NCI-H187 treated with DMSO at 0.1 percent for 48 hours (cell line): ENCODE data around the gene SUGCT.
"Not testable (repeated sequence)": the region's sequence is repeated elsewhere in the genome, so short reads cannot be mapped to it uniquely, and the experiment has no call there.

Experiments used
- DNase-seq: peaks from one replicate; lab custom pipeline; 2025; lab: John Stamatoyannopoulos, UW

The SUGCT gene

DNA sequence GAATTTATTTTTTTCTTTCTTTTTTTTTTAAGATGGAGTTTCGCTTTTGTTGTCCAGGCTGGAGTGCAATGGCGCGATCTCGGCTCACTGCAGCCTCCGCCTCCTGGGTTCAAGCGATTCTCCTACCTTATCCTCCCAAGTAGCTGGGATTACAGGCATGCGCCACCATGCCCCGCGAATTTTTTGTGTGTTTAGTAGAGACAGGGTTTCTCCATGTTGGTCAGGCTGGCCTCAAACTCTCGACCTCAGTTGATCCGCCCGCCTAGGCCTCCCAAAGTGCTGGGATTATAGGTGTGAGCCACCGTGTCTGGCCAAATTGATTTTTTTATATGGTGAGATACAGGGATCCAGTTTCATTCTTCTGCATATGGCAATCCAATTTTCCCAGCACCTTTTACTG lies 5.1 kb downstream of the SUGCT start:
- not testable (repeated sequence) for DNase-seq

GRCh38 chr7:40141916-40142315 lies 7.1 kb downstream of the SUGCT start:
- DNase-seq, result not testable (repeated sequence)

- DNase-seq, result not testable (repeated sequence)
Observed at GRCh38 chr7:40145596-40146130, 10.9 kb downstream of the SUGCT start.

GRCh38 chr7:40147371-40148246 lies 12.8 kb downstream of the SUGCT start:
- DNase-seq, result no peak

- not testable (repeated sequence) for DNase-seq
Observed at GRCh38 chr7:40148247-40148580, 13.4 kb downstream of the SUGCT start.

DNA sequence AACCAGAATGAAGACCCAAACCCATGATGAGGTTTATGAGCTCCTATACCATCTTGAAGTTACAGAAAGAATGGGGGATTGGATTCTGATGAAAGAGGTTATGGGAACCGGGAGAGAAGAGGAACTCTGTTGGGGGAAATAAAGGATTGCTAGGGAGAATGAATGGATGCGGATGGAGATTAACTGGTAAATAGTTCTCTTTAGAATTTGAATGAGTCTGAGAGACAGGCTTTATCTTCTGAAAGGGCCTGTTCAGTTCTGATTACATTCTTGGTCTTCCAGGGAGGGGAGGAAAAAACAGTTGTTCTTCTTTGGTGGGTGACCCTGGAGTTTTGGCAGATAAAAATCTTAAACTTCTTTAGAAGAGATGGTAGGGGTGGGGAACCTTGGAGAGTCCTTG lies 13.9 kb downstream of the SUGCT start:
- DNase-seq, result no peak

GRCh38 chr7:40151504-40151903 lies 16.7 kb downstream of the SUGCT start:
- DNase-seq, result no peak

DNA sequence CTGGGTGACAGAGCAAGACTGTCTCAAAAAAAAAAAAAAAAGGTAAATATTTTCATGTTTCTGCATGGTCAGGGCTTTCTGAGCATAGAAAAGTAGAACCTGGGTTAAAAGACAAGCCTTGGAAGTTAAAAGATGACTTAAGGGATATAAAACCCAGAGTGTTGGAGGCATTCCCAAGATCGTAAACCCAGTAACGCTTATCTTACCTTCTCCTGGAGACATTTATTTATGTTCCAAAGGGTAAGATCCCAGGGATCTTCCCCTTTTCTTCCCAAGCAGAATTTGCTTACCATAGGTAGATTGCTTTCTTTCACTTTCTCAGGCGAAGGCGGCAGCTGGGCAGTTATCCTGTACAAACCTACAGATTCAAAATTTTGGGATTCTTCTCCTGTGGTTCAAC lies 22.2 kb downstream of the SUGCT start:
- DNase-seq, result no peak

DNA sequence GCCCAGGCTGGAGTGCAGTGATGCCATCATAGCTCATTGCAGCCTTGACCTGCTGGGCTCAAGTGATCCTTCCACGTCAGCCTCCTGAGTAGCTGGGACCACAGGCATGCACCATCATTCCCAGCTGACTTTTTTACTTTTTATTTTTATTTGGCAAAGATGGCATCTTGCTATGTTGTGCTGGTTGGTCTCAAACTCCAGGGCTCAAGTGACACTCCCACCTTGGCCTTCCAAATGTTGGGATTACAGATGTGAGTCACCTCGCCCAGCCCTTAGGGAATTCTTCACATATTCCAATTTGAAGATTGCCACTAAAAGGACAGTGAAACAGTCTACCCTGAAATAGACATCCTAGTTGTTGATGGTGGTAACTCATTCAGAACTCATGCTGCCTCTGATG lies 27.7 kb downstream of the SUGCT start:
- no peak for DNase-seq

DNA sequence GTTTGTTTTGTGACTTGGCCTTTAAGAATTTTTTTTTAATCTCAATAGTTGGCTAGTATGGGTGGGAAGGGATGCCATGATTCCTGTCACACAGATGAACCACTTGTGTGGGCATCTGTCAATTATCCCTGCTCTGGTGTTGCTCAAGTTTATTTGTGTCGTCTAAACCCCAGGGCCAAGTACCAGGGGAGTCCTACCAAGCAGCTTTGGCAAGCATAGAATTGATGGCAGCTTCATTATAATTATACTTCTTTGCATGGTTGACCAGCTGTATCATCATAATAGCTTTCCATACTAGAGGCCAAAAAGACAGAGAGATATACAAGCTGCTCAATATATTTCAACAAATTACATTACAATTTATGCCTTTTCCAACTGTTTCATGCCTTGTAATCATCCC lies 30.4 kb downstream of the SUGCT start:
- no peak for DNase-seq

DNA sequence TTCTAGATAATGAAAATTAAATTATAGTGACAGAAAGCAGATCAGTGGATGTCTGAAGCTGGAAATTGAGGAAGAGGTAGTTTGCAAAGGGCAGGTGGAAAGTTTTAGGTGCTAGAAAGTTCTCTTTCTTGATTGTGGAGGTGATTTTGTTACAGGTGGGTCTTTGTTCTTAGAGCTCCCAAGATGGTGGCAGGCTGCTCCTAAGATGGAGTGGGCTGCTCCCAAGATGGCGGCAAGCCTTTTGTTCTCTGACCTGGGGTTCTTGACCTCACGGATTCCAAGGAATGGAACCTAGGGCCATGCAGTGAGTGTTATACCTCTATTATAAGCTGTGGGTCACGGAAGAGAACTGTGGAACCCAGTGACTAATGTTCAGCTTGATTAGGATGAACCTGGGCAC lies 32.5 kb downstream of the SUGCT start:
- no peak for DNase-seq

DNA sequence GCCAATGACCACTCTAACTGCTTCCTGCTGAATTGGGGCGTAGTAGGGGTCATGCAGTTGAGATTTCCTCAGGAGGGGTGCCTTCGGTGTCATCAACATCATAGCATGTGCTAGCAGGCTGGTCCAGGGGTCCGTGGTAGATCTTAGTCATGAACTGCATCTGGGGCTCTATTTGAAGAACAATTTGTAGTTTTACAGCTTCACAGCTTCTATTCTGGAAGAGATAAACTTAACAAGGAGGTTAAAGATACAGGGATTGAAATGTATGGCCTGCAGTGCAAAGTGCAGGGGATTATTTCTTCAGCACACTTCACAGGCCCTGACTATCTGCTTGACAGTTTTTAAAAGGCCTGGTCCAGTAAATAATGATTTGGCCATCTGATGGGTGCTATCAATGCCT lies 33.5 kb downstream of the SUGCT start:
- DNase-seq, result not testable (repeated sequence)

GRCh38 chr7:40173121-40173520 lies 38.3 kb downstream of the SUGCT start:
- DNase-seq, result not testable (repeated sequence)

GRCh38 chr7:40175256-40175655 lies 40.5 kb downstream of the SUGCT start:
- DNase-seq, result not testable (repeated sequence)

DNA sequence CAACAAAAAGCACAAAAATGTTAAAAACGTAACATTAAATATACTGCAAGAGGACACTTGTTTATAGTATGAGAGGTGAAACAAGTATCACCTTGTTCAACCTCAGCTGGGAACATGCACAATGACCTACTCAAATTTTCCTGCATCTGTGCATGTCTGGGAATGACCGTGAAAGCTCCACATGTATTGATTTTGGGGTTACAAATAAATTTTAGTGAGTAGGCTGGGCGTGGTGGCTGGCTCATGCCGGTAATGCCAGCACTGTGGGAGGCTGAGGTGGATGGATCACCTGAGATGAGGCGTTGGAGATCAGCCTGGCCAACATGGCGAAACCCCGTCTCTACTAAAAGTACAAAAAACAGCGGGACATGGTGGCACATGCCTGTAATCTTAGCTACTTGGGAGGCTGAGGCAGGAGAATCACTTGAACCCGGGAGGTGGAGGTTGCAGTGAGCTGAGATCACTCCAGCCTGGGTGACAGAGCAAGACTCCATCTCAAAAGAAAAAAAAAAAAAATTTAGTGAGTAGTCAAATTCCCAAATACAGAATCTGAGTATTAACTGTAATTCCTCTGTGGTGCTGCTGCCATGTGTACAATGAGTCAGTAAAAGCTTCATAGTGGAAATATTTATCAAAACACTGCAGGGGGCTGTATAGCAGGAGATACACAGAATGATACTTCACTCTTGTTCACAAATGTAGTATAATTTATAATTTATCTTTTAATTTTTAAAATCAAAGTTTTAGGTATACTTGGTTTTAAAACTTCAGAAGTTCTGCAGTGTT lies 41.1 kb downstream of the SUGCT start:
- no peak for DNase-seq

DNA sequence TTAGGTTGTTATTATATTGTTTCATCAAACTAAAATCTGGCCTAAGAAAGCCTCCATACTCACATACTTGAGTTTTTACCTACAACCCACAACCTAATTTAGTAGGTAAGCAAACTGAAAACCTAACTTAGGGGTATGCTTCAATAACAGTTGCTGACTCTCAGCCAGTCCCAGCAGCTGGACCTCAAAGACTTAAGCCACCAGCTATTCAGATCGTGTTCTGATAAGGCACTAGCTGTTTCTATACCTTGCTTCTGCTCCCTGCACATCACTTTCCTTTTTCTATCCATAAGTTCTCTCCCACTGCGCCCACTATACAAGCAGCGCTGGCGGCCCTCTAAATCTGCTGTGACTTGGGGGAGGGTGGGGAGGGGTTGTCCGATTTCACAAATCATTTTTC lies 42.3 kb downstream of the SUGCT start:
- no peak for DNase-seq

DNA sequence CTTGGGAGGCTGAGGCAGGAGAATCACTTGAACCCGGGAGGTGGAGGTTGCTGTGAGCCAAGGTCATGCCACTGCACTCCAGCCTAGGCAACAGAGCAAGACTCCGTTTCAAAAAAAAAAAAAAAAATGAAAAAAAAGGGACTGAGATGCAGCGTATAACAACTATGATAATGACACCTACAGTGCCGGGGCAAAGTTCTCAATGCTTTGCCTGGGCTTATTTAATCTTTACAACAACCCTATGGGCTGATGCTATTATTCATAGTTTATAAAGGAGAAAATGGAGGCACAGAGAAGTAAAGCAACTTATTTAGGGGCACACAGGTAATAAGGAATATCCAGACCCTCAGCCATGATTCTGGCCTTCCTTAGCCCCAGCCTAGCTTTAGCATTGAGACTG lies 47.6 kb downstream of the SUGCT start:
- DNase-seq, result no peak

DNA sequence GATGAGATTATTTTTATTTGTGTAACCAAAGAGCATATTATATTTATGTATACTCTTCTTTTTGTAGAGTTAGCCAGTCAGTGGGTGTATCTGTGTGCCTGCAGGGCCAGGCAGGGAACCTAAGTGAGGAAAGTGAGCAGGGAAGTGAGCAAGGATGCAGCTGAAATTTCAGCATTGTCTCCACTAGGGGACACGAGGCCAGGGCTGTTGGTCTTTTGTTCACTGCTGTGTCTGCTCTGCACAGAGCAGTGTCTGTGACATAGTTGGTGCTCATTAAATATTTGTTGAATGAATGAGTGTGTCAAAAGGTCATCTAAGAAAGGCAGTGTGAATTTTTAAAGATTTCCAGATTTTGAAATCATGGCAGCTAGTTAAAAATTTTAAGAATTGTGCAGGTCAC lies 51.8 kb downstream of the SUGCT start:
- no peak for DNase-seq

- no peak for DNase-seq
Observed at GRCh38 chr7:40192036-40192435, 57.2 kb downstream of the SUGCT start.

- DNase-seq, result no peak
Observed at GRCh38 chr7:40194745-40195144, 59.9 kb downstream of the SUGCT start.

GRCh38 chr7:40197527-40197926 lies 62.7 kb downstream of the SUGCT start:
- no peak for DNase-seq

- no peak for DNase-seq
Observed at GRCh38 chr7:40199076-40199802, 64.4 kb downstream of the SUGCT start.
